ENCODE data around the gene LCAT.
"Not testable (repeated sequence)": the region's sequence is repeated elsewhere in the genome, so short reads cannot be mapped to it uniquely, and the experiment has no call there.

The LCAT gene

GRCh38 chr16:67946966-67947558 is 3.1 kb upstream of the LCAT start:
- no peak for DNase-seq

GRCh38 chr16:67946128-67946569 is 2.2 kb upstream of the LCAT start:
- DNase-seq = no peak

DNA sequence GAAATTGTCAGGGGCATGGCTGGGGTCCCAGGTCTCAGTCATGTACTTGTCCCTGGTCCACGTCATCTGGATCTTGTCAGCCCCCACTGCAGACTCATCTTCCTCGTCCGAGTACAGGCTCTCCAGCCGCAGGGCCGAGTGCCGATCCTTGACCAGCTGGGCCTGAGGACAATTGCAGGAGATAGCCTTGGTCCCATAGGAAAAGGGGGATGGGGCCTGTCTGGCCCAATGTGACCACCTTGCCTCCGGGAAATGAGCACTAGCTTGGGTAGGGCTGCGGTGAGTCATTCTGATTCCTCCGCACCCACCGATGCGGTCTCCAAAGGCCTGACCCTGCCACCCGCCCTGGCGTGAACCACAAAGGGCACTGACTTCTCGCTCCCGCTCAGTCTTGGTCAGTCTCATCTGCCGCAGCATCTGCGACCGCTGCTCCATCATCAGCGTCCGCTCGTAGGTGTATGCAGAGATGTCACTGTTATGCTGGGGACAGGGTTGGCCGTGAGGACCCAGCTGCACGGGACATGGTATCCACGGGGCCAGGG is 1.5 kb upstream of the LCAT start:
- no peak for DNase-seq

DNA sequence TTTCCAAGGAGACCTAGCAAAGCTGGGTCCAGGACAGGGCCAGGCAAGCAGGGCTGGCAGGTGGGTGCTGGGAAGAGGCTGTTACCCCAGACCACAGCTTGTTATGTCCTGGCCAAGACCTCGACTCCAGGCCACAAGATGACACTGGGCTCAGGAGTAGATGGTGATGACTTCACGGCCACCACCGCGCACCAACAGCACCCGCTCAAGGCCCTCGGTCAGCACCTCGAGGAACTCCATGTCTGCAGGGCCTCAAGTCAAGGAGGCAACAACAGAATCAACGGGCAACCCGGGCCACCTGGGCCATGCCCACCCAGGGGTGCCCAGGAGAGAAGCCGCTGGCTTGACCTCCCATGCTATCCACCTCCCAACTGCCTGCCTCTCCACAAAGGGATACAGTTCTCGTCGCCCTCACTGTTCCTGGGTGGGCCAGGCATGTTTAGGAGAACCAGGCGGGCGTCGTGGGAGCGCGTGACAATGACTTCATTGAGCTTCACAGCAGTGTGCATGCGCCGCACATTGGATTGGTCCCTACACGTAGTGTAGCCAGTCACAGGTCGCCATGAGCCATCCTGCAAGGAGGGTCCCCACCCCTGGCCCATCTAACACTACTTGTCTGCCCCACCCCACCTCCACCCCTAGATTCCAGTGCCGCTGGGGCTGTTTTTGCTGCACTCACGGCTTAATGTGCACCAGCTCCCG is 921 bp upstream of the LCAT start:
- DNase-seq = no peak

DNA sequence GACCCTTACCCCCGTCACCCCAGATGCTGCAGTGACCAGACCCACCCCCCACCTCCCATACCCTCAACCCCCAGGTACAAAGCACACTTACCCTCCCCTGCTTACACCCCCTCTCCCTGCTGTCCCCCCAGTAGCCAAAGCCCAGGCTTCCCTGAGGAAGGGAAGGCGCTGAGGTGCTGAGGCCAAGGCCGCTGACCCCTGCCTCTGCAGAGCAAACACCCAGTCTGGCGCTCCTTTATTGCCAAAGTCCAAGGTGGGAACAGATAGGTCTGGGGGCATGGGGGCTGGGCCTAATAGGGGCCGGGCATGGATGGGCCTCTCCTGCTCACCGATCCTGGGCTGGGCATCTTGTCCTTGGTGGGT is 683 bp downstream of the LCAT start:
- no peak for DNase-seq

DNA sequence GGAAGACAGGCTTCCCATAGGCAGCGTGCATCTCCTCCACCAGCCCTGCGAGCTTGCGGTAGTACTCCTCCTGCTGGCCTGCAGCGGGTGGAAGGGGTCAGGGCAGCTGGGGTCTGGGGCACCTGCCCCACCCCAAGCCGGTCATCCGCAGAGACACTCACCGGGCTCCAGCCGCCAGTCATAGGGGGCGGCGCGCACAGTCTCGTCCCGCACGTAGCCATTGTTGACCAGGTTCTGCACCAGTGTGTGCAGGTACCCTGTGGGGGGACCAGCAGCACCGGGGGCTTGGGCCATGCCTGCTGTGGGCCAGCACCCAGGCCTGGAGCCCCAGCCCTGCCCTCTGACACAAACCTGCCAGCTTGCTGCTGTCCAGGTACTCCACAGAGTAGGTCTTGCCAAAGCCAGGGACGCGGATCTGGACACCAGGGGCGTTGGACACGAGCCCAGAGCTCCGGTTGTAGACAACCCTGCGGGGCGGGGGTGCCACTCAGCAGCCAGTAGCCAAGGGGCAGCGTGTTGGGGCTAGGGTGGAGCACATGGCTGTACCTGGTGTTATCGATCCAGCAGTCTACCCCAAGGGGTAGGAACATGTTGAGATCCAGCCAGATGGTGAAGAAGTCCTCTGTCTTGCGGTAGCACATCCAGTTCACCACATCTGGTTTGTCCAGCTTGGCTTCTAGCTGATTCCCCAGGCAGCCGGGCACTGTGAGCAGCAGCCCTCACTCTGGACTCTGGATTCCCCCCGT is 1.2 kb downstream of the LCAT start:
- DNase-seq = no peak

- DNase-seq = peak; percentile 40
Observed at GRCh38 chr16:67942200-67942509, 1.8 kb downstream of the LCAT start.

DNA sequence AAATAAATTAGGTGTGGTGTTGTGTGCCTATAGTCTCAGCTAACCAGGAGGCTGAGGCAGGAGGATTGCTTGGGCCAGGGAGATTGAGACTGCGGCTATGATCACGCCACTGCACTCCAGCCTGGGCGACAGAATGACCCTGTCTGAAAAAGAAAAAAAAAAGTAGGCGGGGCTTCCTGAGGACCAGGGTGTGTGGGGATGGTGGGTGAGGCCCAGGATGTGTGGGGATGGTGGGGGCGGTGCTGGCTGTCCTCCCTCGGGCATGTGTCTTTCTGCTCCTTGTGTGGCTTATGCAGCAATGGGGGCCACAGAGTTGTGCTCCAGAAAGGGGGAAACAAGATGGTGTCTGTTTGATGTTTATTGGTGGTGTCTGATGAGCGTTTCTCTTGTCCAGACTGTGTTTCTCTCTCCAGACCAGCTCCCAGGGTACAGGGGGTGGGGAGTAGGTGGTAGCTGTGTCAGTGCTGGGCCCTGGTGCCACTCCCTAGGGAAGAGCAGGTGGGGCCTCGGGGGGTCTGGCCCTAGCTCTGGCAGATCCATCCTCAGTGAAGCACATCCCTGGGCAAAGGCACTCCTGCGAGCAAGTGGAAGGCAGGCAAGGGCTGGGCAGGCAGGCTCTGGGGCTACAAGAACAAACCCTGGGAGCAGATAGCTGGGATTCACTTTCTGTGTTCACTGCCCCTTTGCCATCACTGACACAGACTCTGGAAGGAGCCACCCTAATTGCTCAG is 2.3 kb downstream of the LCAT start:
- DNase-seq = no peak

GRCh38 chr16:67940446-67941089 is 3.4 kb downstream of the LCAT start:
- DNase-seq = no peak

DNA sequence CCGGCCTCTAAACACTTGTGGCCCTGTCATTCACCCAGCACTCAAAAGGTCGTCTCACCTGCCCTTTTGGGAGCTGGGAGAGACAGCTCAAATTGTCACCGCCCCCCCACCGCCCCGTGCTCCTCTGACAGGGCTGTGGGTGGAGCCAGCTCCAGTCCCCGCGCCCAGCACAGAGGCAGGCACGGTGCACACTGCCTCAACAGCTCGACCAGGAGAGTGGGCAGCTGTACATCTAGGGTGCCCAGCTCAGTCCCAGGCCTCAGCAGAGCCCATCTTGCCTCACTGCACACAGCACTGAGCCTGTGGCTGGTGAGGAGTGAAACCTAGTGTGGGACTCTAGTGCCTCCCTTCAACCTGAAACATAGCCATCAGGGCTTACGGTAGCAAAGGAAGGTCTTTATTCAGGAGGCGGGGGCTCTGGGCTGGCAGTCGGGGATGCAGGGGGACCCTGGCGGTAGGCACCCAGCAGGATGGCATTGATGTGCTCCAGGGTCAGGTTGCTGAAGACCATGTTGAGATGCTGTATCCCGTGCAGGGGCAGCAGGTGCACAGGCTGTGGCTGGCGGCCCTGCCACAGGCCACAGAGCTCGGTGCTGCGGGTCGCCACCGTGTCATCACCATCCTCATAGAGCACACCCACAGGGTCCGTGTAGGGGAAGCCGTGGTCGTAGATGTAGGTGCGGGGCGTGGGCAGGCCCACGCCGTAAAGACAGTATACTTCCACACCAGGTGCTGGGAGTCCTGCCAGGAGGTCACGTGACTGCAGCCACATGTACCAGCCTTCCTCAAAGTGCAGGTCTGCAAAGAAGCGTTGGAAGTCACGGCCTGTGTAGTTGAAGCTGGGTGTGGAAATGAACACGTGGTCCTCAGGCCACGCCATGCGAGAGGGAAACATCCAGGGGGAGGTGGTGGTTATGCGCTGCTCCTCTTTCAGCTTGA is 4.1 kb downstream of the LCAT start:
- DNase-seq = peak; percentile 62

DNA sequence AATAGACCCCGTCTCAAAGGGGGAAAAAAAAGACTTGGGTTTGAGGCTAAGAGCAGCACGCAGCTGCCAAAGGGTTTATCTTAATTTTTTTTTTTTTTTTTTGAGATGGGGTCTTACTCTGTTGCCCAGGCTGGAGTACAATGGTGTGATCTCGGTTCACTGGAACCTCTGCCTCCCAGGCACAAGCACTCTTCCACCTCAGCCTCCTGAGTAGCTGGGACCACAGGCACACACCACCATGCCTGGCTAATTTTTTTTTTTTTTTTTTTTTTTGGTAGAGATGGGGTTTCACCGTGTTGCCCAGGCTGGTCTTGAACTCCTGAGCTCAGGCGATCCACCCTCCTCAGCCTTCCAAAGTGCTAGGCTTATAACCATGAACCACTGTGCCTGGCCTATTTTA is 6.2 kb downstream of the LCAT start:
- not testable (repeated sequence) for DNase-seq

DNA sequence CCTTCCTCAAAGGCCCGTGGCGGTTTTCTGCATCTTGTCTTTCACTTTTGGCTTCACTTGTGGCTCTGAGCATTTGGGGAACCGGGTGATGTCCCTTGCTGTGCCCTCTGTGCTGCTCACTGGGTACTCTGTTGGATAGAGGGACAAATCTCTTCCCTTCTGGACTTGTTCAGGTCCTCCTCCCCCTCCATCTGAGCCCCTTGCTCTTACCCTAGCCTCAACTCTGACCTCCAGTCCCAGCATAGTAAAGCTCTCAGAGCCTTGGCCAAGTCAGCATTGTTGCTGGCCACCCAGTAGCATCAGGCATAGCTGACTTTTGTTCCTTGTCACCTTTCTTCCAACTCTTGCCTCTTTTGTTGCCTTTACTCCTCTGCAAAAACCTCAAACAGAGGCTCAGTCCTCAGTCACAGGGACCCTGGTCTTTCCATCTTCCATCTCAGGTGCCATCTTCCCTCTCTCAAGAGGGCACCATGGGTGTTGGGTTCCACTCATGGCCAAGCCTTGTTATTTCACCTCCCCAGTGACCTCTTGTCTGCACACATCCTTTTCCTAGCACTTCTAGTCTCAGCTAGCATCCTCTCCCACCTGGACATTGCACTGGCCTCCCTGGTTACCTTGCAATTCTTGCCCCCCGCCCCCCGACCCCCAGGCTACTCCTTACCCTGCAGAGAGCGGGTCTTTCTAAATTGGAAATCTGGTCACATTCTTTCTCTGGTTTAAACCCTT is 6.9 kb downstream of the LCAT start:
- peak; percentile 77 for DNase-seq

GRCh38 chr16:67936124-67936879 is 7.6 kb downstream of the LCAT start, which contains the start of gene PSMB10:
PSMB10 (minus strand) TSS chr16:67936850; CDS start chr16:67936749, 101 bp downstream.
- DNase-seq = peak; percentile 56

DNA sequence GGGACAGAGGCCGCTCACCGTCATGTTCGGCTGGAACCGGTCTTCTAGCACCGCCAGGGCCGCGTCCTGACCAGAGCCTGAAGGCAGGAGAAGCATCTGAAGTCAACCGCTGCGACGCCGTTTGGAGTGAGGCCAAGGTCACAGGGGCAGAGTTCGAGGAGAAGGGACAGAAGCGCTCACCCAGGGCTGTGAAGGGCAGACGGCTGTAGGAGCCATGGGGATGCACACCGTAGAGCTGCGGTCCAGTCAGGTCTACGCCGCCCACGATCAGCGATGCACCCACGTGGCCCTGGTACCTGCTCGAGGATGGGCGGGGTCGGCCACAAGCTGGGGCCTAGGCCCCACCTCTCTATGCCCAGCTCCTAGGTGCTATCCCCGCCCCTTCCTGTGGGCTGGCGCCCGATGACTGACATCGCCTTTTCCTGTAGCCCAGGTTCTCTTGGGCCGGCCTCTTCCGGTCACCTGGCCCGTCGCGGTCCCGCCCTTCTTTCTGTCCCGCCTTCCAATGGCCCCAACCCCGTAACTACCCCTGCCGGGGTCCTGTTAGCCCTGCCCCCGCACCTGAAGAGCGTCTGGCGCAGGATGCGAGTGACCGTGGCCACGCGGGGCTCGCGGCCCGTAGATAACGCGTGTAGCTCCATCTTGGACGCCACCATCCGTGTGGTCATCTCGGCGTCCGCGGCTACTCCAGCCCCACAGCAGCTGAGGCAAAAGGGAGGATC is 8.4 kb downstream of the LCAT start:
- DNase-seq = peak; percentile 95

DNA sequence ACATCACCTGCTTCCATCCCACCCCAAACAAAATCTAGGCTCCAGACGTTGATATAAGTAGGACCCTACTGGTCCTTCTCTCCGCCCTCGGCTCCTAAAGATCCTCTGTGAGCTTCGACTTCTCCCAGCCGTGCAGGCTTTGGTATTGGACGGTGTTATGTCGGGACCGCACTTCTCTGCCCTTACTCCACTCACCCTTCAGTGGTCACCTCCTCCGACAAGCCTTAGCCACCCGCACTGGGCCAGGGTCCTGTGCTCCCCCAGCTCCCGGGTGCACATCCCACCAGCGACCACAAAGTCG is 8.9 kb downstream of the LCAT start:
- DNase-seq = no peak

- DNase-seq = no peak
Observed at GRCh38 chr16:67934306-67935100, 9.4 kb downstream of the LCAT start.

DNA sequence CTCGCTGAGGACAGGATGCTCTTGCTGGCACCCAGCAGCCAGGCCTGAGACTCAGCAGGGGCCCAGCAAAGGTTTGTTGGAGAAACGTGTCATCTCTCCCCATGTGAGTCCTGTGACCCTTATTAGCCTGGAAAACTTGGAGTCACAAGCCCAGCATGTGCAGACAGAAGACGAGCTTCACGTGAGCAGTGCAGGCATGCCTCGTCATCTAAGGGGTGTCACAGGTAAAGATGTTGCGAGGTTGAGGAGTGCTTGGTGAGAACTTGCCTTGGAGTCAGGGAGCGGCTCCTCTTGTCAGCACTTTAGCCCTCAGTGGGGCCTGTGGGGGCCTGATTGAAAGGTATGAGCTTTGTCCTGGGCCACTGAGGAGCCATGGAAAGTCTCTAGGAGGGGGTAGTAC is 10.1 kb downstream of the LCAT start:
- no peak for DNase-seq

DNA sequence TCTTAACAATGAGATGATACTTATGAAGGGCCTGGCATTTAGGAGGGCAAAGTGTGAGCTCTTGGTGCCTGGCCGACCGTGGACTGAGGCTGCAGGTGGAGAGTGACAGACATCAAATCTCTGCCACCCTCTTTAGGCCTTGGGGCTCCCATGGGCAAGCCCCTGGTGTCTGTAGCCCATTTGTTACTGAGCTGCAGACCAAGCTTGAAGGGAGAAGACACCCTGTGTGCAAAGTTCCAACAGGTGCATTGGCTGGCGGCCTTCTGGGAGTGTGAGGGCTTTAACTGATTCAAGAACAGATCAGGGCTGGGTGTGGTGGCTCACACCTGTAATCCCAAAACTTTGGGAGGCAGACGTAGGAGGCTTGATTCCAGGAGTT is 11.5 kb downstream of the LCAT start:
- DNase-seq = no peak

Measured in activated naive CD4-positive, alpha-beta T cell treated with anti-CD3 and anti-CD28 coated beads, Interleukin-2, amount 50 U/mL, for 16 hours (primary cell).